HG03558 (cell line): ENCODE results near the gene SMIM29.
"Not testable (repeated sequence)": the region's sequence is repeated elsewhere in the genome, so short reads cannot be mapped to it uniquely, and the experiment has no call there.

Experiments used
- ATAC-seq: cut with Tn5 transposase; IDR thresholded peaks from one replicate; pipeline ENCODE4 v1.9.1; 2021; ENCODE audit warnings: moderate number of reproducible peaks; ENCODE audit not compliant: unreplicated experiment; ENCODE audit errors: extremely low read depth

Gene SMIM29

GRCh38 chr6:34269658-34270341 is 21.0 kb upstream of the SMIM29 start:
- ATAC-seq = not testable (repeated sequence)

- not testable (repeated sequence) for ATAC-seq
Observed at GRCh38 chr6:34269132-34269531, 20.3 kb upstream of the SMIM29 start.

- no peak for ATAC-seq
Observed at GRCh38 chr6:34267746-34268145, 18.9 kb upstream of the SMIM29 start.

- not testable (repeated sequence) for ATAC-seq
Observed at GRCh38 chr6:34263484-34263883, 14.7 kb upstream of the SMIM29 start.

- ATAC-seq = no peak
Observed at GRCh38 chr6:34260576-34261267, 11.9 kb upstream of the SMIM29 start.

GRCh38 chr6:34259529-34260069 is 10.8 kb upstream of the SMIM29 start:
- ATAC-seq = no peak

- not testable (repeated sequence) for ATAC-seq
Observed at GRCh38 chr6:34252395-34252794, 3.6 kb upstream of the SMIM29 start.

- ATAC-seq = no peak
Observed at GRCh38 chr6:34249469-34250261, 859 bp upstream of the SMIM29 start.

- no peak for ATAC-seq
Observed at GRCh38 chr6:34248198-34248726, 544 bp downstream of the SMIM29 start.

- no peak for ATAC-seq
Observed at GRCh38 chr6:34247481-34248197, 1.2 kb downstream of the SMIM29 start.

- no peak for ATAC-seq
Observed at GRCh38 chr6:34246563-34247391, 2.0 kb downstream of the SMIM29 start.

GRCh38 chr6:34246249-34246562 is 2.6 kb downstream of the SMIM29 start:
- no peak for ATAC-seq

GRCh38 chr6:34245761-34246140 is 3.1 kb downstream of the SMIM29 start:
- ATAC-seq = not testable (repeated sequence)

GRCh38 chr6:34245032-34245760 is 3.6 kb downstream of the SMIM29 start:
- ATAC-seq = not testable (repeated sequence)

GRCh38 chr6:34243901-34244884 is 4.6 kb downstream of the SMIM29 start:
- ATAC-seq = no peak

- no peak for ATAC-seq
Observed at GRCh38 chr6:34243131-34243771, 5.6 kb downstream of the SMIM29 start.
